NT2/D1 (cell line): ENCODE measurements around the gene TMEM131.

ENCODE experiments used
- SUZ12 ChIP-seq: IDR thresholded peaks from 2 replicates; pipeline ENCODE4 v1.6.1; 2011; ENCODE audit not compliant: insufficient read length, insufficient read depth; ENCODE audit errors: extremely low read depth
- YY1 ChIP-seq: IDR thresholded peaks from 2 replicates; pipeline ENCODE4 v1.6.1; 2011; ENCODE audit not compliant: insufficient read length, insufficient read depth

- TF ChIP-seq YY1 (no peak), SUZ12 (no peak)
Measured at GRCh38 chr2:97775074-97775473, 220.7 kb downstream of the TMEM131 start.
